SK-N-SH treated with all-trans-retinoic acid at 6 μM for 48 hours (cell line): ENCODE data around the gene A3GALT2.

Source experiments
- PATZ1 ChIP-seq: fragments of 250-450 bp; sonication (Bioruptor Pico); IDR thresholded peaks from 2 replicates; pipeline ENCODE4 v1.8.0; 2020; ENCODE audit warnings: mild to moderate bottlenecking, moderate library complexity, borderline replicate concordance
- TSHZ2 ChIP-seq: fragments of 250-450 bp; sonication (Bioruptor Pico); IDR thresholded peaks from 2 replicates; pipeline ENCODE4 v1.5.0; 2020; ENCODE audit warnings: mild to moderate bottlenecking, moderate library complexity
- ZNF8 ChIP-seq: fragments of 450-650 bp; formaldehyde crosslinking; IDR thresholded peaks from 2 replicates; pipeline ENCODE4 v1.5.0; 2020; ENCODE audit warnings: mild to moderate bottlenecking, moderate library complexity

GRCh38 chr1:33327587-33328325 is 6.9 kb upstream of the A3GALT2 start:
- TF ChIP-seq TSHZ2 (CRISPR knock-in tag) (no peak), PATZ1 (CRISPR knock-in tag) (no peak), ZNF8 (CRISPR knock-in tag) (no peak)
